Measurements from ENCODE around the gene SORCS3.

Gene SORCS3

DNA sequence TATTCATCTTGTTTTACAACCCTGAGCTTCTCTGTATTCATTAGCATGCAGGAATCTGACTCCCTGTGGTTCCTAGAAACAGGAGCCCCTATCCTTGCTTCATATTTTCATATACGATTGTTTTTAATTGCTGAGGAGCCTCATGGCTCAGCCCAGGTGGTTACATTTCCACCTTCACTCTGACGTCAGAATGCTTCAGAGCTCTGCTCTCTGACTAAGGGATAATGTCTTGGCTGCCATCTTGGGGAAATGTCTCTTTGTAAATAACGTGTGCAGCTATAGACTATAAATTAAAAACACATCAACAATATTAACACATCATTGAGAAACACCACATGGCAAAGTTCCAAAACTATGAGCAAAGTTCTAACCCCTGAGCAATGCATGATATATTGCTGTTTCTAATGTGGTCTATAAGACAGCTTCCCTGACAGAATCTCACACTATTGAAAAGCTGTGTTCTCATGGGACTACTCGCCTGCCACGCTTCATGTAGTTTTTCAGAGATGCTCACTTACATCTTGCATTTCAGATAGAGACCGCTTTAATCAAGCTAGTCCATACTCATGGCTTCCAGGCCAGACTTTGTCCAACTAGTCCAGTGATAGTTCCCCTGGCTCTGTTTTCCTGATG lies 227.0 kb downstream of the SORCS3 start:
- DNase-seq, result no peak

DNA sequence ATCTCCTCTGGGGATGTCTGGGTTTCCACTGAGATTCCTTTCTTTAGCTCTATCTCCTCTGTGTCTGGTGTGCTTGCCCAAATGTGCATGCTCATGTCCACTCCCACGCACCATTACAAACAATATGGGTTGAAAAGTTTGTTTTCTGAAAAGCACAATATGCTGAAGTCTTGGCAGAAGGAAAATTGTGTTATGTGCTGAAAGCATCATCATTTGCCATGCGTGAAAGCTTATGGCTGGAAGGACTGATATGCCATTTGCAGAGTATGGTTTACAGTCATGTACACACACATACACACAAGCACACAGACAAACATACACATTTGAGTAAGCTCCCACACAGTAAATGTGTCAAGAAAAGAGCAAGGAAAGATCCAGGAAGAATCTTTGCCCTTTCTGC lies 231.6 kb downstream of the SORCS3 start:
- DNase-seq, result no peak

DNA sequence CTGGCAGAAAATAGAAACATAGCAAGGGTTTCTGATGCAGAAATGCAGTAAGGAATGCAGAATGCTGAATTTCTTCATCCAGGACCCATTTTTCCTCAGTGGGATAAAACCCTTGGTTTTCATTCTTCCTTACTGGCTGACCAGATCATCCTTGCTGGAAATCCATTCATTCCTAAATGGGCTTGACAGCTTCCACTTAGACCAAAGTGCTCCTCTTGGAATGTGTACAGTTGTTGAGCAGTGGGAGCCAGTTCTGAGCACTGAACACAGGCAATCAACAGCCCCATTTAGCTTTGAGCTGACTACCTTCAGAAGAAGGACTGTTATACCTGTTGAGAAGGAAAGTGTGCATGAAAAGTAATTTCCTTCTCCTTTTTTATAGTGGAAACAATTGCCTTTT lies 232.1 kb downstream of the SORCS3 start:
- DNase-seq, result no peak

DNA sequence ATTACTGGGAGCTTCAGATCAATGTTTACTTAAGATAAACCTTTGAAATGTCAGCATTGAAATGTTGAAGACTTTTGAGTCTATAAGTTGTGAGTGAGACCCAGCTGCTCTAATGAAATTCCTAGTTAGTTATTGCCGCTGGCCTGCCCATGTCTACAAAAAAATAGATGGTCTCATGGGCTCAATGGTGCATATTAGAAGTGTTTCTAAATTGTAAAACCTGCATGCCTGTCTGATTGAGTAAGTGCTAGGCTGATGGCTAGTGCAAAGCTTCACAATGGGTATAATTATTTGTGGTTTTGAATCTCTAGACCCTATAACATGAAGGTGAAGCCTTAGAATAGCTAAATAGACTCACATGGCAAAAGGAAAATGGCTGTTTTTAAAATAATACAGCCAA lies 234.5 kb downstream of the SORCS3 start:
- DNase-seq, result no peak

DNA sequence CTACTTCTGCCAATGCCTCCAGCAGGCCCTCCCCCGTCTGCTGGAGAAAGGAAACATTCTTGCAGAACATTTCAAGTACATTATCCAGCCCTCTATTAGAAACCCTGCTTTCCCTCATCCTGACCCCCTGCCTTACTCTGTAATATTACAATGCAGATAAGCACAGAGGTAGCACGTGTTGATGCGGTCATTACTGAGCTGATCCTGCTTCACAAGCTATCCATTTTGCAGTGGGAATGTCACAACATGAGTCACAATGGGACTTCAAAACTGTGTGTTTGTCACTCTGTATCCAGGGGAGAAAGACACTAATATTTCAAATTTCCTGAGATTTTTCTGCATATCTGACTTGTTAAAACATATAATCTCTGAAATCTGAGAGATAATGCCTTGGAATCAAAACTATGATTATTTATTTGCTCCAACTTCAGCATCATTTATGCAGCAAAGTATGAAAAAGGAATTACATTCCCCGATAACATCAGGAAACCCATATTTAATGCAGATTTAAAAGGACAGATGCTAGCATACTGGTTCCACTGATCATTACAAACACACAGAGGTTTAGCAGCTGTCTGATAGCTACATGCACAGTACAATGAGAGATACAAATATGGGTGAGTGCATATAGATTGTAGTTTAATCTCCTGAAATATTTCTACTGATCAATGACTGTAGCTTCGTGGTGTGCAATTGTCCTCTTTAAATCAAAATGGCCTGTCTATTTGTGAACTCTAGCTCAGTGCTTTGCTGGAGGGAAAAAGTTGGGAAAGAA lies 239.7 kb downstream of the SORCS3 start:
- no peak for DNase-seq

DNA sequence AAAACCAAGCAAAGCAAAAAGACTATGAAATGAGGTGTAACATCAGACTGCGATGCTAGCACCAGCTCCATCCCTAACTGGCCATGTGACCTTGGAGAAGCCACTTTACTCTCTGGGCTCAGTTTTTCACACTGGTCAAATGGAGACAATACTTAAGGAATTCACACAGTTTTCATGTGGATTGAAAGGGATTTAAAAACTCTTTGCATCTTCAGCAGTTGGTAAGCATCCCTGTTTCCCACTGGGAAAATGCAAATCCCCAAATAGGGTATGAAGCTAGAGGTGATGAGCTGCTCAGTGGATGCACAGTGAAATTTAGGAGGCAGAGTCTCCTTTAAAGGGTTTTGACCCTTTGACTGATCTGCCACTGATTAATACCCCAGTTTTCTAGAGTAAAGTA lies 240.7 kb downstream of the SORCS3 start:
- no peak for DNase-seq

DNA sequence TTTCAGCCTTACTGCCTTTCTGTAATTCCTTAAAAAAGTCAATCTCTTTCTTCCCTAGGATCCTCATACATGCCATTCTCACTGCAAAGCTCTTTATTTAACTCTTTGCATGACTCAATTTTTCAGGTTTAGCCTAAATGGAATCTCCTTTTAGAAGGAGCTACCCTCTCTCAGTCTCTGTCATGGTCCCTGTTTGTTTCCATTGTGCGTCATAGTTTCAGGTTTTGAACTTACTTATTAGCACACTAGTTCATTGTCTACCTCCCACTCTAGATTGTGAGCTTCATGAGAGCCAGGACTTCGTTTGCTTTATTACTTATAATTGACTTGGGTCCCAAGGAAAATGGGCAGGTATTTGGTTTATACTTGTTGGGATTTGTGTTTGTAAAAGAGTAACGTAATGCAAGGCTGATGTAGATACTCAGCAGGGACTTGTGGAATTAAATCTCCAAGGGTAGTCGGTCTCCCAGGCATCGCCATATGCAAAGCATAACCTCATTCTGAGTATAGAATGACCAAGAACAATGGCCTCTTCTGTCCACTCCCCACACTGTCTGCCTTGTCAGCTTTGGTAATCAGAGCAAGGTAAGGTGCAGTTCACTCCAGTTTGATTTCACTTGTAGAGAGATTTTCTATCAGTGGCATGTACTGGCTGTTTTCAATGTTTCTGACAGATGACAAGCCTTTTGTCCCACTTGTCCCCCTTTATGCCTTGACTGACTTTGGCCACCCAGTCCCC lies 252.0 kb downstream of the SORCS3 start:
- DNase-seq, result no peak

DNA sequence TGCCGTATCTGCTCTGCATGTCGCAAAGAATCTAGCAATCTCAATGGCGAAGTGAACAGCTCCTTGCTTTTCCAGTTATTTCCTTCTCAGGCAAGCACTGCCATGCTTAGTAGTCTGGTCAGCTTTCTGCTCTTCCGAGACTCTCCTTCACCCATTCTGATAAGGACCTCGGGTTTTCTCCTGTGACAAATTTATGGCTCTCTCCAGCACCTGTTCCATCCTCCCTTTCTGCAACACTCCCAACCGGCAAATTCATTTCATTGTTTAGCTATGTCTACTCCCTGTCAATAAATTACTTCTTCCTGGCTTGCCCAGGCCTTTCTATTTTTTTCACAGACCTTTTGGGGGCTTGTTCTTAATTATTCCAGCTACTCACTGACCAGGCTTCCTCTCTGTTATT lies 252.6 kb downstream of the SORCS3 start:
- DNase-seq, result no peak

DNA sequence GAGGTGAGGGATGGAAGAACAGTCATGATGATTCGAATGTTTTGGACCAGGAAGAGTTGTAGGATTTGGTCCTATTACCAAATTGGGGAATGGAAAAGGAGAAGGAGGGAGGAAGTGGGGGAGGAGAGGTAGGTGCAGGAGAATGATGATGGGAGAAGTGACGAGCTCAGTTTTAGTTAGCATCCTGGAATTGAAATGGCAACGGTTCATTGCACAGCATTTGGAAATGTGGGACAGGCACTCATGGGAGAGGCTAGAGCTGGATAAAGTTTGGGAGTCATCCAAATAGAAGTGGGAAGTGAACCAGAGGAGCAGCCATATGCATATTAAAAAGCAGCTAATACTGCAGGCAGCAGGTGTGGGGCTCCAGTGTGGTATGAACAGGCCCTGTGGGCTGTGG lies 253.6 kb downstream of the SORCS3 start:
- DNase-seq, result no peak

DNA sequence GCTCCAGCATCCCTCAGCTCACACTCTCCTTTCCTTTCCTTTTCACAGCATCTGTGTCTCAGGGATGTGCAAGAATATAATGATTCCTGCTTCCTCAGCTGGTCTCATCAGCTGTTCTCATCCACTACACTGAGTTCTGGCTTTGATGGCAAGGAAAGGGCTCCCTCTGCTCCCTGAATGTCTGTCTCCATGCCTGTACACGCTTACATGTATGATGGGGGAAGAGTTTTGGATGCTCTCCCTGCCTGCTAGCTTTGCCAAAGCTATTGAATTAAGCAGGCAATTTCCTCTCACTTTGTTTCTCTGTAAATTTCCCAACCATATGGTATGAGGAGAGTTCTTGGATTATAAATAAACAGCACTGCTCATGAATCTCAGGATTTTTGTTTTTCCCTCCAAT lies 254.5 kb downstream of the SORCS3 start:
- no peak for DNase-seq

DNA sequence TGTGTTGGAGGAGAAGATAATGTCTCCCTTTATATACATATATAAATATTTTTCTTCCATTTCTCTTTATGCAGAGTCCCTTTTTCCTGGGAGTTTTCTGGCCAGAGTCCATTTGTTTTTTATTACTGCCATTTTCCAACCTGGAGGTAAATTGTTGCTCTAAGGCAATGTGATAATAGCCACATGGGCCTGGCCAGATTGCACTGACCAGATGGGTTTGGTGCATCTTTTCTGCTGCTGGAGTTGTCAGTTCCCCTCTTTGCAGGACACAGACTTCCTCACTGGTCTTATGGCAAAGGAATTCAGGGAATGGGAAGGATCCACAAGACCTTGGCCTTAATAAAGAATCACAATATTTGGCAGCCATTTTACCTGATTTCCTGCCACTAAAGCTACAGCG lies 254.9 kb downstream of the SORCS3 start:
- DNase-seq, result no peak

DNA sequence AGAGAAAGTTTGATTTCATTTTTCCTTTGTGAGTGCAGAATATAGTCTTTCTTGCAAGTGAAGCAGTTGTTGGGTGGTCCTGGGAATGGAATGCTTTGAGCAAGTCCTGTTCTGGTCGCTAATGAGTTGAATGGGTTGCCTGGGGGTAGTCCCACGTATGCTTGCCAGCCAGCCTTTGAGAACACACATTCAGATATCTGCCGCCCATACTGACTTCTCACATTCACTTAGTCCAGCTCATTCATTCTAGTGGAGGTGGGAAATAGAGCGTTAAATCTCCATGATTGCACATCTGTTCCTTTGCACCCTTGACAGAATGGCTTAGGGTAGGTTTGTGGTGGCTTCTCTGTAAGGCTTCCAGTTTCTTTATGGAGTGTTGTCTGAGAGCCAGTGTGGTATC lies 256.6 kb downstream of the SORCS3 start:
- DNase-seq, result no peak

DNA sequence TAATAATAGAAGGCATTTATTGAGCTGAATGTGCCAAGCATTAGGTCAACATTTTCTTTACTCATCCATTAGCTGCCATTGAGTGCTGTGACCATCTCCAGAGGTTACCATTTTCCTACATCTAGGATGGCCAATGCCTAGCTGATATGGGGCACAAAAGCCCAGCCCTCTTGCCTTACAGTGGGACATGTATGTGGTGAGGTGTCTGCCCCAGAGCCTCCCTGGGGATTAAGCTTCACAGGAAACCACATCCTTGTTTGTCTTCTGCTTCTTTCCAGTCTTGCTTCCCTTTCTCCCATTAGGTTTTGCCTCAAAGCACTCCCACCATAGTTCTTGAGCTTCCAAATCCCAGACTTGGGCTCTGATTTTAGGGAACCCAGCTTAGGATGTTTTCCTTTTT lies 258.7 kb downstream of the SORCS3 start:
- no peak for DNase-seq

DNA sequence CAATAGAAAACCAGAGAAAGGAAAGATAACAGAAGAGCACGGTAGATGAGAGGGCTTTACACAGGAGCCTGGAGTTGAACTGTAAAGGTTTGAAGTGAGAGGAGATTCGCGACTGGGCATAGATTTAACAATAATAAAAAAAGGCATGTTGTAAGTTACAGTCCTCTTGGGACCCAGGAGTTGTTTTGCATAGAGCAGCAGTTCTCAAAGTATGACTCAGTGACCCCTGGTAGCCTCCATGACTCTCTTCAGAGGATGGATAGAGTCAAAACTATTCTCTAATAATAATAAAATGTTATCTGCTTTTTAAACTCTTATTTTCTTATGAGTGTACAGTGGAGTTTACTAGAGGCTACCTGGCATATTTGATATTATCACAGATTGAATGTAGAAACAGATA lies 262.3 kb downstream of the SORCS3 start:
- DNase-seq, result no peak

DNA sequence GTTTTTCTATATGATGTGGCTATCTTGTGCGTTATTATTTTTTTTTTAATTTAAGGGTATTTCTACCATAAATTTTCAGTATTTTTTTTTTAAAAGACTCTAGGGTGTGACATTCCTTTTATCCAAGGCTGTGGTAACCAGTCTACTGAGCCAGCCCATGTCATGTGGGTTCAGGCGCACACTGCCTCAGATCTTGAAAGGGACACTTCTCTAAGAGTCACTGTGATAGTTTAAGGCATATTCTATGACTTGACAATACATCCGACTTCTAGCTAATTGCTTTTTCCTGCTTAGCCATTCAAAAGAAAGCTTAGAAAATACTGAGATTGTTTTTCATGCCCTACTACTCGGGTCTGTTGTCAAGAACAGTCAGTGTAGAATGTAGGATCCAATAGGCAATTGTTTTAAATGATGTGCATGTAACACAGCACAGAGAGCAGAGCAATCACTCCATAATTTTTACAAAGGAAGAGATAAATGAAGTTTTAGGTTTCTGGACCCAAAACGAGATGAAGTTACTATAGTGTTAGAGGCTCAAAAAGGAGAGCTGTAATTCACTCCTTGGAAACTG lies 263.7 kb downstream of the SORCS3 start:
- DNase-seq, result no peak

DNA sequence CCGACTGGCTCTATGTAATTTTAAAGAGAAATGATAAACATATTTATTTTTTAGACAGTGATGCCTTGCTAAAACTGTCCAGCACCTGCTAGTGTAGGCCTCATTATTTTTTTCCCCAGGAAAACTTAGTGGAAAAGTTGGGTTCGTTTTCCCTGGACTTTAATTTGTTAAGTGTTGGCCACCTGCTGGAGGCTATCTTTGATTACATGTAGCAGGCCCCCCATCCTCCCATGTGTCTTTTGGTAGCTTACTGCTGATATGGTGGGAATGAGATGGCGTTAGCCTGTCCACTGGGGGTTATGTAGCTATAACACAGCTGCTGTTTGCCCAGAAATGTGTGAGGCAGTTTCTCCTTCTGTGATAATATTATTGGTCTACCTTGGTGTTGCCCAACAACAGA lies 265.0 kb downstream of the SORCS3 start:
- no peak for DNase-seq

DNA sequence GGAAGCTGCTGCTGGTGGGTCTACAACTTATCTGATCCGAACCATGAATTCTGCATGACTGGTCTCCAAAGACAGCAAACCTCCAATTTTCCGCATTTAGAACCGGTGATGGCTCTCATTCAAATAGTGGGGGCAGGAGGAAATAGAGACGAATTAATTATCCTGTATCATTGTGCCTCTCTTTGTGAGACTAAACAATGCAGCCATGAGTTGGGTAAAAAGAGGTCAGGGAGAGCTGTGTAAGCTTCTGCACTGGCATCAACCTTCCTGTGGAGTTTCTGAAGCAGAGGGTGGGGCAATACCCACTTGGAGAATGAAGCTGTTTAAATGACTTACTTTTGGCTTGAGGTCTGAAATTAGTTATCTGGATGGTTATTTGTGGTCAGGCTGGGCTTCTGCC lies 266.4 kb downstream of the SORCS3 start:
- DNase-seq, result no peak

DNA sequence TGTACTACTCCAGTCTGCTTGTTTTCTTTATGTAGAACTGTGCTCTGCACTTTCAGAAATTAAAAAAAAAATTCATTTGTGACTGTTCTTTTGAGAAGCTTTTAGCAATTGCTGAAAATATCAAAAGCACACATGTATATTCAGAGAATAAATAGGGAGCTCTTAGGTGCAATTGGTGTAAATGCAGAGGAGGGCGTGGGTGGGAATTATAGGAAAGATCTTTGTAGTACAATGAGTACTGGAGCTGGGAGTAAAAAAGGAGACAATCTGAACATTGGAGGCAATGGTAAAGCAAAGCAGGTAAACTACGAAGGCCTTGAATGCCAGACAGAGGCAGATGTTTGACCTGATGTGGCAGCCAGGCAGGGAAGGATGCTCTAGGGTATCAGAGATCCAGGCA lies 267.5 kb downstream of the SORCS3 start:
- DNase-seq, result no peak

DNA sequence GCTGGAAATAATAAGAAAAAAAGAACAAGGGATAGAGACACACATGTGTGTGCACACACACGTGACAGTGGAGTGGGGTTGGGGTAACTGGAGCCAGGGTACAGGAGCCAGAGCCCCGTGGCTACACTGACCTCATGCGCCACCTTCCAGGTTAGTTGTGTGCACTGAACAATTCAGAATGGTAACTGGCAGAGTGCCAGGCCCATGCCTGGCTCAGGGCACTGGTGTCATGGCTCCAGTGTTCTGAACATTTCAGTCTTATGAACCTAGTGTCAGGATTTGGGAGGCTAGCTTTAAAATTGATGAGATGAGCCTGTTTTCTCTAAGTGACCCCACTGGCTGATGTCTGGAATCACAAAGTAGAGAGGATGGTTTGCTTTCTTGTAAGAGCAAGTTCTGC lies 269.6 kb downstream of the SORCS3 start:
- DNase-seq, result no peak

DNA sequence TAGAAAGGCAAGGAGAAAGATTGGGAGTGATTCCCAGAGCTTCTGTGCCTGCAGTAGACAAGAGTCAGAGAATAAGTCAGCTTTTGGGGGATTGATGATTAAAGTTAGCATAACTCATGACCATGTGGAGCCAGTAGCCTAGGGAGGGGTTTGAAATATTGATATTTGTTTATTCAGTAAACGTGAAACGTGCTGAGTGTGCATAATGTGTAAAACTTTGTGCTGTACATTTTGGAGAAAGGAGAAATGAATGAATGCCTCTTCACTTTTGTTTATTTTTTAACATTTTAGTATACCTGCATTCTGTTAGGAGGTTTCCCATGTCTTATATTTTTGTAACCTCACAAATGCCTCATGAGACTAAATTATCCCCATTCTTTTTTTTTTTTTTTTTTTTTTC lies 272.3 kb downstream of the SORCS3 start:
- DNase-seq, result no peak

DNA sequence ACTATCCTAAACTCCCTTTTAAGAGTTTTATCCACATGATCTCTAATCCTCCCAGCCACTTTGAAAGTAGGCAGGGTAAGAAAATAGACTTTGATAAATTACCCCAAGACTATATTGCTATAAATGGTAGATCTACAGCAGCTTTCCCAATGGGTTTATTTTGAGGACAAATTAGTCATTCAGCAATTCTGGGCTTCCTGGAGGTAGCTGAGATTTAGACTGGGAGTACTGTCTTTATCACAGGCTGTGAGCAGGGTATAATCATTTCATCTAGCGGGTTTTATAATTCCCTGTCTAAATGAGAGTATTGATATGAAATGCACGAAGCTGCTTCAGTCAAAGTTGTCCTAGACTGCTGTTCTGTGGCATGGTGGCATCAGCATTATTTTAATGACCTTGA lies 279.4 kb downstream of the SORCS3 start:
- no peak for DNase-seq

DNA sequence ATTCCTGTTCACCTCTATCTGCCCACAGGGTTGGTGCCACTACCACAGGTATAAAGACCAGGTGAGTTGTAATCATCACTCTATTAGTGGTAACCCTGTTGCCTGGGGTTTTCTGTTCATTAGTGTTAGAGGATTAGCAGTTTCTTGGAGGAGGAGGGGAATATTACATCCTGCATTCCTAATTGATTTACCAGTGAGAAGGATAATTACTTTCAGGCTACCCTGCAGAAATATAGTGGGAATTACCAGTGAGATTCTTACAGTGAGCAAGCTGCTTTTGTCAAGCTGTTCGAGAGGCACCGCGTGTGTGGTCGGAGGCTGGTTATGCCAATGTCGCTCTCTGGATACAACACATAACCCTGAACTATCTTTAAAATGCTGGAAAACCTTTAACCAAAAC lies 280.7 kb downstream of the SORCS3 start:
- DNase-seq, result no peak

DNA sequence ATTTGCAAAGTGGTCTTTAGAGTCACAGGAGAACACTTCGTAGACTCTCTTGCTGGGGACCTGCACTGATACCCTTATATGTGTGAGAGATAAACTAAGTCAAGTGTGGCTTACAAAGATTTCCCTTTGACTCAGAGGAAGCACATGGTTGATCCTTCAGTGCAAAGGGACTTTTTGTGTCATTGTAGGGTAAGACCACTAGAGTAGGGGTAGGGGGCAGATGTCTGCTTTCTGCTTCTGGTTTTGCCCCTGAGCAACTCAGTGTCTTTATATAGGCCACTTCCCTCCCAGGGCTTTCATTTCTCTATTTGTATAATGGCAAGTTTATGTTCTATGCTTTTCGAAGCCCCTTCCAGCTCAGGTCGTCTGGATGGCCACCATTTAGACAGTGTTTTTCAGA lies 281.7 kb downstream of the SORCS3 start:
- DNase-seq, result no peak

DNA sequence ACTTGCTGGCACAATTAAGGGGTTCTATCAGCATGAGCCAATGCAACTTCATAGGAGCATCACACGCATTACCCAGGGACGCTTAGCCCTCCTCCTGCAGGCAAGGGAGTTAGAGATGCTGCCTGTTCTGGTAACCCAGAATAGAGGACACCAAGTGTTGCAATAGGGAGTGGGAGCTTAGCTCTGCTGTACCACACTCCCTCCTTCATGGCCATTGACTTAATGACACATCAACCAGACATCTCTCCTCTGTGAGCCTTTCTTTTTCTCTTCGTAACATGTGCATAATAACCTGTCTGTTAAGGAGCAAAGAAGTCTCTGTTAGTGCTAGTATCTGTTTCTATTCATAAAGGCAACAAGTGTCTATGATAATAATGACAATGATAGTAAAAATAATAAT lies 282.4 kb downstream of the SORCS3 start:
- no peak for DNase-seq
